ENCODE results near the gene SF3A1.

Gene SF3A1

GRCh38 chr22:30302810-30303138 is 53.9 kb downstream of the SF3A1 start:
- H3K27ac ChIP-seq: no peak overlapping the region
- peaks cover 12% of the 10 kb centered on the region; the same call in 1 of the 2 replicates for H3K79me2 ChIP-seq (ENCODE audit: insufficient read depth, low read depth)
- H3K9ac ChIP-seq: no peak overlapping the region
- peaks cover 44% of the 10 kb centered on the region for H3K4me1 ChIP-seq (ENCODE audit: low read depth, poor library complexity, severe bottlenecking)
- no peak overlapping the region for H3K4me2 ChIP-seq
- no peaks in the 10 kb centered on the region for H3K36me3 ChIP-seq (ENCODE audit: insufficient read depth)
- no peaks in the 10 kb centered on the region for H4K20me1 ChIP-seq (ENCODE audit: insufficient read depth)
- TF ChIP-seq, protein P1, sequence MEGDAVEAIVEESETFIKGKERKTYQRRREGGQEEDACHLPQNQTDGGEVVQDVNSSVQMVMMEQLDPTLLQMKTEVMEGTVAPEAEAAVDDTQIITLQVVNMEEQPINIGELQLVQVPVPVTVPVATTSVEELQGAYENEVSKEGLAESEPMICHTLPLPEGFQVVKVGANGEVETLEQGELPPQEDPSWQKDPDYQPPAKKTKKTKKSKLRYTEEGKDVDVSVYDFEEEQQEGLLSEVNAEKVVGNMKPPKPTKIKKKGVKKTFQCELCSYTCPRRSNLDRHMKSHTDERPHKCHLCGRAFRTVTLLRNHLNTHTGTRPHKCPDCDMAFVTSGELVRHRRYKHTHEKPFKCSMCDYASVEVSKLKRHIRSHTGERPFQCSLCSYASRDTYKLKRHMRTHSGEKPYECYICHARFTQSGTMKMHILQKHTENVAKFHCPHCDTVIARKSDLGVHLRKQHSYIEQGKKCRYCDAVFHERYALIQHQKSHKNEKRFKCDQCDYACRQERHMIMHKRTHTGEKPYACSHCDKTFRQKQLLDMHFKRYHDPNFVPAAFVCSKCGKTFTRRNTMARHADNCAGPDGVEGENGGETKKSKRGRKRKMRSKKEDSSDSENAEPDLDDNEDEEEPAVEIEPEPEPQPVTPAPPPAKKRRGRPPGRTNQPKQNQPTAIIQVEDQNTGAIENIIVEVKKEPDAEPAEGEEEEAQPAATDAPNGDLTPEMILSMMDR (conservative IDR thresholded peaks at IDR 0.05; ENCODE audit: low read depth, low read length): no peak
- H3K27me3 ChIP-seq (ENCODE audit: insufficient read depth, low read depth): no peaks in the 10 kb centered on the region
- H3K4me3 ChIP-seq (IDR thresholded peaks at IDR 0.05; ENCODE audit: insufficient read depth, low read depth, low read length): no peak overlapping the region
- H2AFZ ChIP-seq (ENCODE audit: low read depth): no peak overlapping the region

GRCh38 chr22:30301995-30302809 is 54.5 kb downstream of the SF3A1 start:
- H3K27me3 ChIP-seq (ENCODE audit: insufficient read depth, low read depth): no peaks in the 10 kb centered on the region
- no peaks in the 10 kb centered on the region for H3K36me3 ChIP-seq (ENCODE audit: insufficient read depth)
- peaks cover 38% of the 10 kb centered on the region for H3K4me1 ChIP-seq (ENCODE audit: low read depth, poor library complexity, severe bottlenecking)
- H3K4me2 ChIP-seq: no peak overlapping the region
- no peak overlapping the region for H3K27ac ChIP-seq
- peaks cover 7% of the 10 kb centered on the region; the same call in 1 of the 2 replicates for H3K79me2 ChIP-seq (ENCODE audit: insufficient read depth, low read depth)
- no peak overlapping the region for H3K4me3 ChIP-seq (IDR thresholded peaks at IDR 0.05; ENCODE audit: insufficient read depth, low read depth, low read length)
- H3K9ac ChIP-seq: no peak overlapping the region
- H4K20me1 ChIP-seq (ENCODE audit: insufficient read depth): no peaks in the 10 kb centered on the region
- TF ChIP-seq, protein P1 (conservative IDR thresholded peaks at IDR 0.05; ENCODE audit: low read depth, low read length): no peak
- no peak overlapping the region for H2AFZ ChIP-seq (ENCODE audit: low read depth)

DNA sequence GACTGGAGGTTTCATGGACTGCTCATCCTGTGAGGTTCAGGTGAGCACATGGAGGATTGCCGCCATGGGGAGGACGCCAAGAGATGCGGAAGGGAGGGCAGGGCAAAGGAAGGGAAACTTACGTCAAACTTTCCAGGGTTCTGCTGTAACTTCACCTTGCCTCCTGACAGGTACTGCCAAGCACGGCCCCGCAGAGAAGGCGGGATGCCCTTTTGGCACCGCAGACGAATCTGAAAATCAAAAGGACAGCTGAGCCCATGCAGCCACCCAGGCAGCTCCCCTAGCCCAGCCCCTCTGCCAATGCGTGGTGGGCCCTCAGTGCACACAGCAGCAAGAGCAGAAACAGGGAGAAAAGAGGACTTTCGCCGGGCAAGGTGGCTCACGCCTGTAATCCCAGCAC is 57.4 kb downstream of the SF3A1 start:
- TF ChIP-seq, protein P1 (conservative IDR thresholded peaks at IDR 0.05; ENCODE audit: low read depth, low read length): no peak
- Histone ChIP-seq H4K20me1 (ENCODE audit: insufficient read depth) (no peaks in the 10 kb centered on the region), H3K79me2 (ENCODE audit: insufficient read depth, low read depth) (no peaks in the 10 kb centered on the region), H3K27ac (no peak overlapping the region), H3K4me3 (IDR thresholded peaks at IDR 0.05; ENCODE audit: insufficient read depth, low read depth, low read length) (no peak overlapping the region), H2AFZ (ENCODE audit: low read depth) (no peak overlapping the region), H3K27me3 (ENCODE audit: insufficient read depth, low read depth) (no peaks in the 10 kb centered on the region), H3K4me1 (ENCODE audit: low read depth, poor library complexity, severe bottlenecking) (peaks cover 21% of the 10 kb centered on the region), H3K36me3 (ENCODE audit: insufficient read depth) (no peaks in the 10 kb centered on the region), H3K9ac (no peak overlapping the region), H3K4me2 (no peak overlapping the region)

GRCh38 chr22:30297991-30298701 is 58.5 kb downstream of the SF3A1 start:
- Histone ChIP-seq H2AFZ (ENCODE audit: low read depth) (no peak overlapping the region), H3K4me1 (ENCODE audit: low read depth, poor library complexity, severe bottlenecking) (peaks cover 17% of the 10 kb centered on the region), H3K27me3 (ENCODE audit: insufficient read depth, low read depth) (no peaks in the 10 kb centered on the region), H3K27ac (no peak overlapping the region), H3K79me2 (ENCODE audit: insufficient read depth, low read depth) (no peaks in the 10 kb centered on the region), H3K4me3 (IDR thresholded peaks at IDR 0.05; ENCODE audit: insufficient read depth, low read depth, low read length) (no peak overlapping the region), H3K4me2 (no peak overlapping the region), H3K9ac (no peak overlapping the region), H3K36me3 (ENCODE audit: insufficient read depth) (no peaks in the 10 kb centered on the region), H4K20me1 (ENCODE audit: insufficient read depth) (no peaks in the 10 kb centered on the region)
- TF ChIP-seq, protein P1 (conservative IDR thresholded peaks at IDR 0.05; ENCODE audit: low read depth, low read length): no peak

All from KMS-11 (cell line).